GM11168 (cell line): ENCODE measurements around the gene CDC45.

ENCODE experiments used
- in situ Hi-C: fragments of 300-500 bp; cut with MboI; formaldehyde crosslinking; loops from one replicate; pipeline ENCODE4 v1.12.0; 2022; ENCODE audit warnings: low sequenced_read_pairs; ENCODE audit not compliant: unreplicated experiment

CDC45 gene

DNA sequence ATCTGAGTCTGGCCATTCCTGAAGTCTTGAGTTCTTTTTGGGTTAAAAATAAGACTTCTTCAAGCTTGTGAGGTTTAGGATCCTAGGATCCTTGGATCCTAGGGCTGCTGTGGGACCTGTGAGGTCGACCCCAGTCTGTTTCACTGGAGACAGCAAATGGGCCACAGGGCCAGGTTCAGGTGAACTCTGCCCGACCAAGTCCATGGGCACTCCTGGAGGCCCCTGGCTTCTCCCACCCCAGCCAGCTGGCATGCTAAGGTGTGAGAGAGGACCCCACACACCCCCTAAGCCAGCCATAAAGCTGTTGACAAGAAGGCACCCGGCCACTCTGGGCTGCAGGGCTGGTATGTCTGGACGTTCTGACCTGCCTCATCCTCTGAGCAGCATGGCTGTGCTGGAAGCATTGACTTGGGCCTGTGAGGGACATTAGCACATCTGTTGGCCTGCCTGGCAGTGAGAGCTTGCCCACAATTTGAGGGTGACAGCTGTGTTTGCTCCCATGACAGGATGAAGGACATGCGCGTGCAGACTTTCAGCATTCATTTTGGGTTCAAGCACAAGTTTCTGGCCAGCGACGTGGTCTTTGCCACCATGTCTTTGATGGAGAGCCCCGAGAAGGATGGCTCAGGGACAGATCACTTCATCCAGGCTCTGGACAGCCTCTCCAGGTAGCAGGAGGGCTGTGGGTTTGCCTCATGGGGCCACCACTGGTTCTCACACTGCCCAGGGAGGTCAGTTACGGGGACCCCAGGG is 28.5 kb downstream of the CDC45 start:
- in situ Hi-C loops, result no loop called here

GRCh38 chr22:19509191-19509590 is 29.5 kb downstream of the CDC45 start:
- in situ Hi-C loops, result no loop called here

- in situ Hi-C loops, result no loop called here
Measured at GRCh38 chr22:19509923-19510322, 30.2 kb downstream of the CDC45 start.

DNA sequence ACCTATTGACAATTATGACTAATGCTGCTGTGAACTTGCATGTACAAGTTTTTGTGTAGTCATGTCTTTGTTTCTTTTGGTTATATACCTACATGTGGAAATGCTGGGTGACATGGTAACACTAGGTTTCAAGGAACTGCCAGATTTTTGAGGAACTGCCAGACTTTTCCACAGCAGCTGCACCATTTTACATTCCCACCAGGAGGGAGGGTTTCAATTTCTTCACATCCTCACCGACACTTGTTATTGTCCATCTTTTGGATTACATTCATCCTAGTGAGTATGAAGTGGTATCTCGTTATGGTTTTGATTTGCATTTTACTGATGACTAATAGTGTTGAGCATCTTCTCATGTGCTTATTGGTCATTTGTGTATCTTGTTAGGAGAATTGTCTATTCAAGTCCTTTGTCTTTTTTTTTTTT is 31.2 kb downstream of the CDC45 start:
- in situ Hi-C loops, result no loop called here

DNA sequence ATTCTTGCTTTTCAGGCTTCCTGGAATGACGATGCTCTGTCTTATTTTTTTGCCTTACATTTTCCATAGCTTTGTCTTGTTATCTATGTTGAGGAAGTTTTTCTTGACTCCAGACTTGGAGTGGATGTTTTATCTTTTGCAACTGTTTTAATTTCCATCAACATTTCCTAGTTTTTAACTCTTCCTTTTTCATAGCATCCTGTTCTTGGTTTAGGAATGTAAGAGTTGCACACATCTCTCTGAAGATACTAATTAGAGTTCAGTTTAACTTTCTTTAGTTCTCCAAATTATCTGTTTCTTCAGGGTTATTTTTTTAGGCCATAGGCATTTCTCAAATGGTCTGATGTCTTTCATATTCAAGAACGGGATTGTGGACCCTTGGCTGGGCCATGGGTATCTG is 34.1 kb downstream of the CDC45 start:
- in situ Hi-C loops, result no loop called here

DNA sequence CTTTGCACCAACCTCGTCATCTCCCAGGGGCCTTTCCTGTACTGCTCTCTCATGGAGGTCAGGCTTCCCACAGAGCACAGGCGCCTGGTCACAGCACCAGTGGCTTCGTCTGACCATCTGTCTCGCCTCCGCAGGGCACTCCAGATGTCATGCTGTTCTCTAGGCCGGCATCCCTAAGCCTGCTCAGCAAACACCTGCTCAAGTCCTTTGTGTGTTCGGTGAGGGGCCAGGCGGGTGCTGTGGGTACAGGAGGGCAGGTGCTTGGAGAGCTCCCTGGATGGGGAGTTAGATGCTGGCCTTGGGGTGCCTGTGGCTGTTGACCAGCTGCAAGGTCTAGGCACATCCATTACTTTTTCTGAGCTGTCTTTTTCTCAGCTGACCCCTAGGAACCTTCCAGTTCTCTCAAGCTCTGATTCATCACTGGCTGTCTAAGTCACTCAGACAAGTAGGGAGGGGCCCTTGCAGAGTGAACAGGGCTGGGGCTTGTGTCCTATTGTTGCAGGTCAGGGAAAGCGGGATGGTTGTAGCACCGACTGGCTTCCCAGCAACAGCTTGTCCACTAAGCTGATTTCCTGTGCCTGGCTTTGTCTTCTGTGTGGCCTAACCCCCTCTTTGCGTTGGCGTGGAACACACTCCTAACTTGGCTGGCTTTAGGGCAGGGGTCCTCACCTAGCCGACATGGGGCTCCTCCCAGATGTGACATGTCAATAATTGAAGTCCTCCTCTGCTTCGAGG is 35.3 kb downstream of the CDC45 start:
- in situ Hi-C loops, result no loop called here

- in situ Hi-C loops, result no loop called here
Measured at GRCh38 chr22:19515654-19516377, 36.1 kb downstream of the CDC45 start.

DNA sequence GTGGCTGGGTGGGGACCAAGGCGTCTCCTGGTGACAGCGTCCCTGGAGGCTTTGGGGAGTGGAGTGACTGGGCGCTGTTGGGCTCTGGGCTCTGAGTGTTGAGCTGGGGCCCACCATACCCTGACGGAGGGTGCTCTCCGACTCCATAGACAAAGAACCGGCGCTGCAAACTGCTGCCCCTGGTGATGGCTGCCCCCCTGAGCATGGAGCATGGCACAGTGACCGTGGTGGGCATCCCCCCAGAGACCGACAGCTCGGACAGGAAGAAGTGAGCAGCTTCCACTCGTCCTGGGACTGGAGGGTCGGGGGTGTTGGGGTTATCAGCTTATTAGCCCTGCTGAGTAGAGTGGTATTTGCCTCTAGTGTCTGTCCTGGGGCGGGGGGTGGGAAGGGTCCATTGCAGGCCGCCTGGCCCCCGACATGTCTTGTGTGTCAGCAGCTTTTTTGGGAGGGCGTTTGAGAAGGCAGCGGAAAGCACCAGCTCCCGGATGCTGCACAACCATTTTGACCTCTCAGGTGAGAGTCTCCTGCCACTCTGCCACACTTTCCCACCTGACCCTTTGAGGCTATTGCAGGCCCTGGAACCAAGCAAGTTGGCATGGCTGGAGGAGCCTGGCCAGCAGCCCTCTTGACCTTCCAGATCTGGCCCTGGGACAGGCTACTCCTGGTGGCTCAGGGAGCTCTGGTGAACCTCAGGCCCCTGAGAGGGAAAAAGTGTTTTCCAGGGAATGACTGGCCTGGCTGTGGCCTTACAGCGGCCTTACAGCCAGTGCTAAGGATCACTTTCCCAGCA is 36.9 kb downstream of the CDC45 start:
- in situ Hi-C loops, result no loop called here

DNA sequence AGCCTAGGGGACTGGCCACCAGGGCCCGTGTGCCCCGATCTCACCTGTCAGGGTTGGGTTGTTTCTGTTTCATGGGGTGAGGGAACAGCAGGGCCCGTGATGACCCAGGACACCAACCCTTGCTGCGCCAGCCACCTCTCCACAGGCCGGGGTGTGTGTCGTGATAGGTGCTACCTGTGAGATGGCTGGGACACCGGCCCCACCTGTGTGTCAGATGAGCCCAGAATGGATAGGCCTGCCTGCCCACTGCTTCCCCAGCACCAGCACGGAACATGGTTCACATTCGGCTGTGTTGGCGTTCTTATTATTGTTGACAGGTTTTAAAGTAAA is 37.4 kb downstream of the CDC45 start:
- in situ Hi-C loops, result no loop called here

GRCh38 chr22:19517919-19518611 is 38.3 kb downstream of the CDC45 start:
- in situ Hi-C loops, result no loop called here

GRCh38 chr22:19518635-19519034 is 38.9 kb downstream of the CDC45 start:
- in situ Hi-C loops, result no loop called here

- in situ Hi-C loops, result no loop called here
Measured at GRCh38 chr22:19519041-19519926, 39.6 kb downstream of the CDC45 start.

DNA sequence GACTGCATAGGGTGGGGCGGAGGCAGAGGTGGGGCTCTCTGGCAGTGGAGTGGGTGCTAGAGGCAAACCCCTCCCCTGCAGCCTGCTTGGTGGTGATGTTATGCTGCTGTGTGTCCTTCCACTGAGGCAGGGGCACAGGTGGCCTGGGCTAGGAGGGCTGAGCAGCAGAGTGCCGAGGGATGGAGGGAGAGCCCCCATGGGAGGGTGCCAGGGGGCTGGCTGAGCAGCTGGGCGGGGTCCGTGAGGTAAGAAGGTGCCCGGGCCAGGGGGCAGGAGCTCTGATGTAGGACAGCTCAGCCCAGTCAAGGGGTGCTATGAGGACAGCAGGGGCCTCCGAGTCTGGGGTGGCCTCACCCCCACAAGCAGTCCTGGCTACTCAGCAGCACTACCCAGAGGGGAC is 40.3 kb downstream of the CDC45 start:
- in situ Hi-C loops, result no loop called here

- in situ Hi-C loops, result no loop called here
Measured at GRCh38 chr22:19520566-19521305, 41.0 kb downstream of the CDC45 start.

GRCh38 chr22:19522190-19522880 is 42.6 kb downstream of the CDC45 start:
- in situ Hi-C loops, result no loop called here

GRCh38 chr22:19522881-19523239 is 43.1 kb downstream of the CDC45 start:
- in situ Hi-C loops, result no loop called here

- in situ Hi-C loops, result no loop called here
Measured at GRCh38 chr22:19523240-19524169, 43.8 kb downstream of the CDC45 start.
